ENCODE results near the gene NCCRP1. TPM values are rescaled to one million over a fixed set of nuclear protein-coding genes. Genes with fewer than 3 reads are reported as not detected.

The NCCRP1 gene
- total RNA-seq, 4 donors from 2014 or later: 0.17 to 0.42 (median 0.39) TPM; not detected in 1

- DNase-seq (ENCODE audit: extremely low spot score): no peak
- no peaks in the 10 kb centered on the region for H3K36me3 ChIP-seq
- intact Hi-C loops (cut with DNase I): no loop called here
- 89% methylated on average over 15 of the region's 15 CpGs for WGBS
- H3K27ac ChIP-seq (replicated peaks in 1 of 4): no peak overlapping the region
- H3K9me3 ChIP-seq: no peaks in the 10 kb centered on the region
- no peaks in the 10 kb centered on the region for H3K27me3 ChIP-seq
- H3K4me3 ChIP-seq: no peak overlapping the region
- TF ChIP-seq POLR2A (IDR thresholded peaks at IDR 0.05; ENCODE audit: low read depth) (no peak), EP300 (IDR thresholded peaks at IDR 0.05) (no peak), CTCF (IDR thresholded peaks at IDR 0.05) (no peak), POLR2AphosphoS5 (IDR thresholded peaks at IDR 0.05) (no peak)
- H3K4me1 ChIP-seq: peaks cover 33 to 79% (median 66%) of the 10 kb centered on the region in 4 donors
These were observed 34.2 kb upstream of the NCCRP1 start for GRCh38 chr19:39162441-39163043.

GRCh38 chr19:39163621-39164020 is 33.1 kb upstream of the NCCRP1 start:
- intact Hi-C loops (cut with DNase I): no loop called here
- Histone ChIP-seq H3K27me3 (no peaks in the 10 kb centered on the region), H3K27ac (replicated peaks in 1 of 4) (no peak overlapping the region), H3K9me3 (no peaks in the 10 kb centered on the region), H3K4me3 (no peak overlapping the region), H3K36me3 (peaks cover 0 to 6% (median 0%) of the 10 kb centered on the region in 4 donors), H3K4me1 (peaks cover 28 to 74% (median 59%) of the 10 kb centered on the region in 4 donors)
- no peak for TF ChIP-seq EP300 (IDR thresholded peaks at IDR 0.05)
- TF ChIP-seq POLR2AphosphoS5 (IDR thresholded peaks at IDR 0.05): no peak
- TF ChIP-seq CTCF (IDR thresholded peaks at IDR 0.05): no peak
- no peak for TF ChIP-seq POLR2A (IDR thresholded peaks at IDR 0.05; ENCODE audit: low read depth)
- 95% methylated on average over 6 of the region's 9 CpGs for WGBS
- DNase-seq (ENCODE audit: extremely low spot score): no peak

- Histone ChIP-seq H3K4me3 (no peak overlapping the region), H3K27me3 (no peaks in the 10 kb centered on the region), H3K9me3 (no peaks in the 10 kb centered on the region), H3K27ac (replicated peaks in 1 of 4) (no peak overlapping the region), H3K36me3 (peaks cover 0 to 12% (median under 1%) of the 10 kb centered on the region in 4 donors), H3K4me1 (peaks cover 28 to 67% (median 54%) of the 10 kb centered on the region in 4 donors)
- WGBS: 91% methylated on average over 6 of the region's 6 CpGs
- TF ChIP-seq CTCF (IDR thresholded peaks at IDR 0.05): no peak
- no peak for TF ChIP-seq POLR2A (IDR thresholded peaks at IDR 0.05; ENCODE audit: low read depth)
- TF ChIP-seq EP300 (IDR thresholded peaks at IDR 0.05): no peak
- TF ChIP-seq POLR2AphosphoS5 (IDR thresholded peaks at IDR 0.05): no peak
- no peak for DNase-seq (ENCODE audit: extremely low spot score)
- intact Hi-C loops (cut with DNase I): no loop called here
These were observed 32.5 kb upstream of the NCCRP1 start for GRCh38 chr19:39164289-39164688.

- TF ChIP-seq POLR2AphosphoS5 (IDR thresholded peaks at IDR 0.05) (no peak), POLR2A (IDR thresholded peaks at IDR 0.05; ENCODE audit: low read depth) (no peak)
- Histone ChIP-seq H3K27me3 (no peaks in the 10 kb centered on the region), H3K4me3 (no peak overlapping the region), H3K9me3 (no peaks in the 10 kb centered on the region), H3K27ac (replicated peaks in 1 of 4) (no peak overlapping the region), H3K4me1 (peaks cover 21 to 56% (median 40%) of the 10 kb centered on the region in 4 donors), H3K36me3 (peaks cover 0 to 28% (median 14%) of the 10 kb centered on the region in 4 donors)
- no peak for DNase-seq (ENCODE audit: extremely low spot score)
- 93% methylated on average over 7 of the region's 7 CpGs for WGBS
- intact Hi-C loops (cut with DNase I): no loop called here
These were observed 30.9 kb upstream of the NCCRP1 start for GRCh38 chr19:39165857-39166256.

GRCh38 chr19:39166571-39167391 is 30.0 kb upstream of the NCCRP1 start:
- intact Hi-C loops (cut with DNase I): no loop called here
- Histone ChIP-seq H3K4me3 (peak overlapping the region in 1 of 4 donors; percentile 15), H3K27me3 (no peaks in the 10 kb centered on the region), H3K4me1 (peaks cover 16 to 48% (median 31%) of the 10 kb centered on the region in 4 donors), H3K9me3 (no peaks in the 10 kb centered on the region), H3K27ac (replicated peaks in 1 of 4) (peak overlapping the region in 3 of 4 donors; percentile 27 to 52 (median 38)), H3K36me3 (peaks cover 0 to 37% (median 21%) of the 10 kb centered on the region in 4 donors)
- no peak for TF ChIP-seq POLR2AphosphoS5 (IDR thresholded peaks at IDR 0.05)
- no peak for TF ChIP-seq CTCF (IDR thresholded peaks at IDR 0.05)
- TF ChIP-seq EP300 (IDR thresholded peaks at IDR 0.05): no peak
- no peak for TF ChIP-seq POLR2A (IDR thresholded peaks at IDR 0.05; ENCODE audit: low read depth)
- WGBS: 51% methylated on average over 16 of the region's 24 CpGs
- no peak for DNase-seq (ENCODE audit: extremely low spot score)

Measured in esophagus muscularis mucosa (tissue), 4 donors.